GM19468 (cell line): Measurements from ENCODE around the gene PNP.
A peak's percentile ranks its signal among the peaks of the same experiment; 100 is the strongest.

Source experiments
- ATAC-seq: cut with Tn5 transposase; IDR thresholded peaks from one replicate; pipeline ENCODE4 v1.9.1; 2021; ENCODE audit warnings: mild to moderate bottlenecking, moderate library complexity, moderate number of reproducible peaks; ENCODE audit not compliant: unreplicated experiment; ENCODE audit errors: extremely low read depth

Gene PNP

GRCh38 chr14:20454516-20455354, 14.5 kb upstream of the PNP start, which contains the start of the genes APEX1 and OSGEP:
TSS of gene APEX1 (plus strand) at chr14:20455226. CDS start at chr14:20455646, 420 bp downstream.
TSS of gene OSGEP (minus strand) at chr14:20454812. CDS start at chr14:20454683, 129 bp downstream.
- peak; percentile 79 for ATAC-seq

GRCh38 chr14:20455355-20456300, 13.6 kb upstream of the PNP start:
- peak; percentile 5 for ATAC-seq

- no peak for ATAC-seq
Measured at GRCh38 chr14:20456971-20457370, 12.2 kb upstream of the PNP start.

- no peak for ATAC-seq
Measured at GRCh38 chr14:20458031-20458789, 11.0 kb upstream of the PNP start.

GRCh38 chr14:20460458-20461224, 8.6 kb upstream of the PNP start:
- no peak for ATAC-seq

- peak; percentile 96 for ATAC-seq
Measured at GRCh38 chr14:20461225-20462141, 7.7 kb upstream of the PNP start, which contains the start of gene PIP4P1. TSS of gene PIP4P1 (minus strand) at chr14:20461434. CDS start at chr14:20461325, 109 bp downstream.

GRCh38 chr14:20468764-20469241, 403 bp upstream of the PNP start:
- no peak for ATAC-seq

GRCh38 chr14:20469890-20470602, 840 bp downstream of the PNP start:
- ATAC-seq = no peak

- ATAC-seq = no peak
Measured at GRCh38 chr14:20470603-20470901, 1.3 kb downstream of the PNP start.

- no peak for ATAC-seq
Measured at GRCh38 chr14:20472536-20473169, 3.4 kb downstream of the PNP start.

- no peak for ATAC-seq
Measured at GRCh38 chr14:20476776-20477175, 7.6 kb downstream of the PNP start.

- ATAC-seq = no peak
Measured at GRCh38 chr14:20477211-20477876, 8.1 kb downstream of the PNP start.

GRCh38 chr14:20478894-20479293, 9.7 kb downstream of the PNP start:
- no peak for ATAC-seq

GRCh38 chr14:20482382-20482781, 13.2 kb downstream of the PNP start:
- ATAC-seq = no peak

- no peak for ATAC-seq
Measured at GRCh38 chr14:20485900-20486299, 16.7 kb downstream of the PNP start.

- no peak for ATAC-seq
Measured at GRCh38 chr14:20486684-20487395, 17.6 kb downstream of the PNP start.
